Left colon (tissue), 2 donors: Measurements from ENCODE around the gene CLOCK. TPM values are rescaled to one million over a fixed set of nuclear protein-coding genes. Genes with fewer than 3 reads are reported as not detected.

ENCODE experiments used
- ATAC-seq: fragments of 200-7000 bp; cut with Tn5 transposase; one replicate; pipeline ENCODE4 v1.9.1; 2020; ENCODE audit warnings: mild to moderate bottlenecking, moderate library complexity
- DNase-seq, 2 donors: peaks; one replicate each; pipeline ENCODE4 v3.0.0-alpha.2; 2020
- intact Hi-C, 2 donors: fragments of 100-400 bp; cut with DNase I in 1 of 2; cut with micrococcal nuclease in 1 of 2; formaldehyde crosslinking; loops; one replicate each; pipeline versions ENCODE4 v1.11.2 to v1.14.0; 2022; cut with DNase I, micrococcal nuclease
- total RNA-seq, 2 donors: library from RNA; stranded (reverse); fragmentation: NEBNext Ultra II Directional; extraction: Animal tissue kit (Norgen Biotek cat#: 25700); gene quantifications; one replicate each; pipeline ENCODE4 v1.2.1, GENCODE V29; 2021
- donor health status: DM: no; HTN: no; CAD: no.
- donor health status: DM: yes; HTN: yes; CAD: no.

CLOCK gene
- total RNA-seq, 2 donors from 2014 or later = 19.0 to 21.9 TPM

DNA sequence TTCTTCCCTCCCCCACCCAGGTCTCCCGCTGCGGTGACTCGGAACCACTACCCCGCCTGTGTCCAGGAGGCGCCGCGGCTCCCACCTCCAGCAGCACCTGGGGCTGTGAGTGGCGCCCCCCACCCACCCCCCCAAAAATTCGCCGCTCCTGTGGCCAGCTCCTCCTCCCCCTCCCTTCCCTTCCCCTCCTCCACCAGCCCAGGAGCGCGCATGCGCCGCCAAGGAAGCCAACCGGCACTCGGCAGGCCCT lies 278 bp downstream of the CLOCK start:
- DNase-seq (no peak), ATAC-seq (peak; percentile 80)
- intact Hi-C loops = loop anchor here in 1 of 2 donors (5.0 kb wide), 1 partner anchor 199 kb away; the partner anchor contains the start of gene SRD5A3

- intact Hi-C loops = loop anchor here in 1 of 2 donors (5.0 kb wide), 1 partner anchor 199 kb away; the partner anchor contains the start of gene SRD5A3
- DNase-seq (peak; percentile 71 to 84), ATAC-seq (peak; percentile 71)
These were observed 836 bp downstream of the CLOCK start for GRCh38 chr4:55545641-55546505.

DNA sequence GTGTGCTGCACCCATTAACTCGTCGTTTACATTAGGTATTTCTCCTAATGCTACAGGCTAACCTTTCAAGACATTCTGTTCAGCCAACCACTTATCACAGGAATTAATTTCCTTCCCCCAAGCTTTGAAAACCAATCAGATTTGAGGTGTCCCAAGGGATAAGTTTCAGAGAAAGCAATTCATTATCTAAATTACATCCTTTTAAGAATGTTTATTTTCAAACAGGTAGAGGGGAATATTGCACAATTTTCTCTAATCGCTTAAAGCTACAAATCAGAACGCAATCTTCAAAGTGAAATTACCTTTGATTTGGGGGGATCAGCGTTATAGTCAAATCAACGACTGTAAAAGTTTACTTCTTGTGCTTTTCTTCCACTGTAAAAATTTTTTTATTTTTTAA lies 1.6 kb downstream of the CLOCK start:
- ATAC-seq = no peak
- intact Hi-C loops = loop anchor here in 1 of 2 donors (5.0 kb wide), 1 partner anchor 198 kb away; the partner anchor contains the start of gene SRD5A3
- DNase-seq = no peak

- ATAC-seq = no peak
- DNase-seq = no peak
- intact Hi-C loops = no loop called here
These were observed 2.9 kb downstream of the CLOCK start for GRCh38 chr4:55543858-55544257.

- intact Hi-C loops = no loop called here
- ATAC-seq (no peak), DNase-seq (no peak)
These were observed 6.4 kb downstream of the CLOCK start for GRCh38 chr4:55540271-55540670.

DNA sequence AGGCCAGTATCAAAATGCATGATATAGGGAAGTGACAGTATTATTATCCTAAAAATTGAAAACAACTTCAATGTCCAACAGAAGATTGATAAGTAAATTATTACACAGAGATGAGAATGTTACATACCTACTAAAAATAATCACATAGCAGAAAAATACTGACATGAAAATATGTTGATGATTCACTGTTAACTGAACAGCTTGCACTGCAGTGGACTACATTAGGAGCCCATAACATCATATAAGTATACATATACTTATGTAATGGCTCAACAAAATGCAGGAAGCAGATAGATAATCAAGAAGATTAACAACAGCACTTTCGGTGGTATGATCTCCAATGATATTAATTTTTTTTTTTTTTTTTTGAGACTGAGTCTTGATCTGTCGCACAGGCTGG lies 7.1 kb downstream of the CLOCK start:
- no peak for DNase-seq
- intact Hi-C loops = no loop called here
- no peak for ATAC-seq

DNA sequence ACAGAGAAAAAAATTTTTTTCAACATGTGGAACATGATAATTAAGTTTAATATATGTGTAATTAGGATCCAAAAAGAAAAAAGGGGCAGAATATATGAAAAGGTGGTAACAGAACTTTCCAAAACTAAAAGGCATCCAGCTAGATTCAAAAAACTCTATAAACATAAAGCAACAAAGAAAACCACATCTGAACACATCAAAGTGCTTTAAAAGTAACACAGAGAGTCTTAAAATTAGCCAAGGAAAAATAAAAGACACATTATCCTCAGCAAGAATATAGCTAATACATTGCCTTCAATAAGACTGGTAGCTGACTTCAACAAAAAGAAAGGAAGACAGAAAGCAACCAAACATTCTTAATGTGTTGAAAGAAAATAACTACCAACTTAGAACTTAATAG lies 8.2 kb downstream of the CLOCK start:
- ATAC-seq (no peak), DNase-seq (no peak)
- intact Hi-C loops = no loop called here

GRCh38 chr4:55534306-55534705 lies 12.4 kb downstream of the CLOCK start:
- no peak for DNase-seq
- intact Hi-C loops = no loop called here
- no peak for ATAC-seq

GRCh38 chr4:55530691-55531090 lies 16.0 kb downstream of the CLOCK start:
- DNase-seq (no peak), ATAC-seq (no peak)
- intact Hi-C loops = no loop called here

DNA sequence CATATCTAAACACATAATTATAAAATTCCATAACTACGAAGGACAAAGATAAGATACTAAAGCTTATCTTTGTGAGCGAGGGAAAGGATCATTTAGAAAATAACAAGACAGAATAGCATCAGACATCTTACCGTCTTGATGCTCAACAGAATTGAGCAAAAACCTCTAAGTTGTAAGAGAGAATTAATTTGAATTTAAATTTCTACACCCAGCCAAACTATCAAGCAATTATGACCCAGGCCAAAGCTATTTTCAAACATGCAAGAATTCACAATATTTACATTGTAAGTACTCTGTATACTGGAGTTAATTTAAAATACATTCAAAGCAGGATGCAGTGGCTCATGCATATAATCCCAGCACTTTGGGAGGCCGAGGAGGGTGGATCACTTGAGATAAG lies 16.5 kb downstream of the CLOCK start:
- intact Hi-C loops = no loop called here
- ATAC-seq = no peak
- DNase-seq = no peak

DNA sequence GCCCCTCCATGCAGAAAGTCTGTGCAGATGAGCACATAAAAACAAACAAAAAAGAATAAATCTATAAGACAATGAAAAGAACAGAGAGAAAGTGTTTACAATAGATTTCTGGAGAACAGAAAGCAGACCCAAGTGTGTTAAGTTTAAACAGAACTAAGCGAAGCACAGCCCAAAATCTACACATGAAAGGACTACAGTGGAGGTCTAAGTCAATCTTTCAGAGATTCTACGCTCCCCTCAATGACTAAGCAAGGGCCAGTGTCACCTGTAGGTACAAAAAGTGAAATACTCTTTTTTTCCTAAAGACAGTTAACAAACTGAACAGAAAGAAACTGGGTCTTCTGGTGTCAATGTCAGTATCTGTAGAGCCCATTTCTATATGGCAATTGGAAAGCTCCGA lies 18.2 kb downstream of the CLOCK start:
- DNase-seq (no peak), ATAC-seq (no peak)
- intact Hi-C loops = no loop called here

- intact Hi-C loops = no loop called here
- no peak for DNase-seq
- no peak for ATAC-seq
These were observed 21.7 kb downstream of the CLOCK start for GRCh38 chr4:55524844-55525571.

DNA sequence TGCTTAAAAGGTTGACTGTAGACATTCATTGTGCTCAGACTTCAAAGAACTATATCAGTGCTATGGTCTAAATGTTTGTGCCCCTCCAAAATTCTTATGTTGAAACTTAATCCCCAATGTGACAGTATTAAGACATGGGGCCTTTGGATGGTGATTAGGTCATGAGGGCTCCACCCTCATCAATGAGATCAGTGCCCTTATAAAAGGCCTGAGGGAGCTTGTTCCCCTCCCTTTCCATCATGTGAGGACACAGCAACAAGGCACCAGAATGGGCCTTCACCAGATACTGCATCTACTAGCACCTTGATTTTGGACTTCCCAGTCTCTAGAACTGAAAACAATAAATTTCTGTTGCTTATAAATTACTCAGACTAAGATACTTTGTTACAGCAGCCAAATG lies 28.3 kb downstream of the CLOCK start:
- intact Hi-C loops = no loop called here
- no peak for ATAC-seq

DNA sequence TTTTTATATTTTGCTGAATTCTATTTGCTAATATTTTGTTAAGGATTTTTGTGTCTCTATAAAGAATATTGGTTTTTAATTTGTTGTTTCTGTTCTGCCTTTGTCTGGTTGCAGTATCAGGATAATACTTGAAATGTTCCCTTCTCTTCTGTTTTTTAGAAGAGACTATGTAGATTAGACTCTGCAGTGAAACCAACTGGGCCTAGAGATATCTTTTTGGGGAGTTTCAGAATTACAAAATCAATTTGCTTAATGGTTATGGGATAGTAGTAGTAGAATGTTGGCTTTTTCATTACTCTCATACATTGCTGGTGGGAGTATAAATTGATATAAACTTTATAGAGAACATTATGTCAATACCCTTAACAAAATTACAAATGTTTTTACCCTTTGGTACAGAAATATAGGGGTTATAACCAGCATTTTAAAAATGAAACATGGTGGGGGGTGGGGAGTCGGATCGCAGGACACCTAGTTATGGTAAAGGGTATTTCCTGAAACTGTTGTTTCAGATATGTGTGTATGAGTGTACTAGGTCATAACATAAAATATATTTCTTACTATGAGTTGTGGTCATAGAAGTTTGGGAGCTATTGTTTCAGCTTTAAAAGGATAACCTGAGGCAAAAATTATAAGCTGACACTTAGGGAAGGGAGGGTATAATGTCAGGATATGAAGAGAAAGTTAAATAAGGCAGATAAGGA lies 29.0 kb downstream of the CLOCK start:
- no peak for ATAC-seq
- no peak for DNase-seq
- intact Hi-C loops = no loop called here

More for the DNA sequence above, 28.3 kb downstream of the CLOCK start:
- no peak for DNase-seq

DNA sequence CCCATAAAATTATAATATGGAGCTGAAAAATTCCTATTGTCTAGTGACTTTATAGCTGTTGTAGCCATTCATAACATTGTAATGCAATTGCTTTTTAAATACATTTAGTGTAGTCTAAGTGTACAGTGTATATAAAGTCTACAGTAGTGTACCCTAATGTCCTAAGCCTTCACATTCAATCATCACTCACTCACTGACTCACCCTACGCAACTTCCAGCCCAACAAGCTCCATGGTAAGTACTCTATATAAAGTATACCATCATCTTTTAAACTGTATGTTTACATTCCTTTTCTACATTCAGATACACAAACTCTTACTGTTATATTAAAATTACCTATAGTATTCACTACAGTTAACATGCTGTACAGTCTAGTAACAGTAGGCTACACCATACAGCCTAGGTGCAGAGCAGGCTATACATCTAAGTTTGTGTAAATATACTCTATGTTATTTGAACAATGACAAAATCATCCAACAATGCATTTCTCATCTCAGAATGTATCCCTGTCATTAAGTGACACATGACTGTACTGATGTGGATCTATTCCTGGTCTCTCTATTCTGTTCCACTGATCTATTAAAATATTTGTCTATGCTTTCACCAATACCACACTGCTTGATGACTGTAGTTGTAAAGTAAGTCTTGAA lies 33.7 kb downstream of the CLOCK start:
- intact Hi-C loops = no loop called here
- no peak for ATAC-seq
- DNase-seq = no peak

DNA sequence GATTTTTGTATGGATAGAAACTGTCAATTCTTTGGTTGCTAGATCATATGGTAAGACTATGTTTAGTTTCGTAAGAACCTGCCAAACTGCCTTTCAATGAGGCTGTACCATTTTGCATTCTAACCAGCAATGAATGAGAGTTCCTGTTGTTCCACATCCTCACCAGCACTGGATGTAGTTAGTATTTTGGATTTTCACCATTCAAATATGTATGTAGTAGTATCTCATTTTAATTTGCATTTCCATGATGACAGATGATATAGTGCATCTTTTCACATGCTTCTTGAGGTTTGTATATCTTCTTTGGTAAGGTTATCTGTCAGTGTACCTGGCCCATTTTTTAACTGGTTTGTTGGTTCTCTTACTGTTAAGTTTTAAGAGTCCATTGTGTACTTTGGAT lies 34.6 kb downstream of the CLOCK start:
- intact Hi-C loops = no loop called here
- no peak for DNase-seq
- ATAC-seq = no peak

DNA sequence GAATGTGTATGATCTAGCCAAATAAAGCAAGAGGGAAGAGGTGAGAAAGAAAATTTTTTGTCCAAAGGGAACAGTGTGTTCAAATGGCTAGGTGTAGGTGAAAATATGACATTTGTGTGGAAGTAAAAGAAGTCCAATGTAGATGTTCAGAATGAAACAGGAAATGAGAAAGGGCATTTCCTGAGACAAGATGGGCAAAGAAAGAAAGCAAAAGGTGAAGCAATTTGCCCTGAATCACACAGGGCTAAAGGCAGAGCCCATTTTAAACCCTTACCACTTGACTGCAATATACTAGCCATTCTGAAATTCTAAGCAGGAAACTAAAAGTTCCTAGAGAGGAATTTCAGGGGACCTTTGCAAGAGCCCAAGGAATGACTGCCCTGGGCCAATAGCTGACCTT lies 36.0 kb downstream of the CLOCK start:
- no peak for ATAC-seq
- intact Hi-C loops = no loop called here

DNA sequence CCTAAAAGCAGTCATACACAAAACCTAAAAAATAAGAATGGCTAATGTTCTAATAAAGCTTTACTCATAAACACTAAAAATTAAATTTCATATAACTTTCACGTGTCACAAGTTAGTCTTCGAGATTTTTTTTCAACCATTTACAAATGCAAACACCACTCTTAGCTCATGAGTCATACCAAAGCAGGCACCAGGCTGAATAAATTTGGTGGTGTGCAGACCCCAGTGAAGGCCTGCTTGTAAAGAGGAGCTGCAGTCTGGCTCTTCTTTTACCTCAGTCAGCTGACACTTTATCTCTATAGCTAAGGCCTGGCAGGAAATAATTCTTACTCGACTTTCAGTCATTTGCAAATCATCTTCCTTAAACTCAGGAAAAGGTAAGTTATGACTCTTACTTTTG lies 37.4 kb downstream of the CLOCK start:
- intact Hi-C loops = no loop called here
- ATAC-seq (no peak), DNase-seq (no peak)

More for the DNA sequence above, 36.0 kb downstream of the CLOCK start:
- DNase-seq = no peak

GRCh38 chr4:55507612-55508011 lies 39.1 kb downstream of the CLOCK start:
- ATAC-seq = no peak
- intact Hi-C loops = no loop called here
- no peak for DNase-seq
